A673 (cell line): ENCODE results near the gene OTOGL. TPM values are rescaled to one million over a fixed set of nuclear protein-coding genes. Genes with fewer than 3 reads are reported as not detected.

ENCODE experiments used
- BruUV-seq: library from RNA; stranded (reverse); fragments of 400-500 nt; replicated peaks from 2 replicates; lab custom pipeline; 2021; lab: Mats Ljungman, UMichigan
- CTCF ChIA-PET: fragments of 300-600 bp; sonication (Branson Sonifier 250); formaldehyde crosslinking; loops from one replicate; lab custom pipeline; 2022; ENCODE audit warnings: antibody characterized with exemption; lab: Charles Lee
- POLR2A ChIA-PET: fragments of 300-600 bp; sonication (Branson Sonifier 250); formaldehyde crosslinking; loops from one replicate; lab custom pipeline; 2022; ENCODE audit warnings: antibody characterized with exemption; ENCODE audit not compliant: low non-redundant PET; lab: Charles Lee
- DNase-seq: peaks from one replicate; pipeline ENCODE4 v3.0.0-alpha.2; 2015; ENCODE audit warnings: low spot score
- H3K27ac ChIP-seq: fragments of 200-600 bp; sonication (generic); 2 replicates; pipeline ENCODE4 v1.5.1; 2016; ENCODE audit warnings: mixed run types, low read depth, mild to moderate bottlenecking, mixed read lengths, antibody characterized with exemption, low read length; ENCODE audit not compliant: poor library complexity, severe bottlenecking
- H3K27me3 ChIP-seq: fragments of 200-600 bp; sonication (generic); replicated peaks from 2 replicates; pipeline ENCODE4 v1.6.1; 2017; ENCODE audit warnings: mixed run types, low read depth, mild to moderate bottlenecking, mixed read lengths, antibody characterized with exemption, low read length; ENCODE audit not compliant: insufficient read depth, poor library complexity
- H3K36me3 ChIP-seq: fragments of 200-600 bp; sonication (generic); 2 replicates; pipeline ENCODE4 v1.6.1; 2016; ENCODE audit warnings: mixed run types, mild to moderate bottlenecking, mixed read lengths, antibody characterized with exemption, low read length; ENCODE audit not compliant: insufficient read depth, poor library complexity, severe bottlenecking
- H3K4me1 ChIP-seq: fragments of 200-600 bp; sonication (generic); 2 replicates; pipeline ENCODE4 v1.6.1; 2017; ENCODE audit warnings: mixed run types, mild to moderate bottlenecking, mixed read lengths, antibody characterized with exemption, low read length; ENCODE audit not compliant: insufficient read depth, poor library complexity, severe bottlenecking
- H3K4me3 ChIP-seq: fragments of 200-600 bp; sonication (generic); 2 replicates; pipeline ENCODE4 v1.5.1; 2016; ENCODE audit warnings: low read depth, mixed run types, mild to moderate bottlenecking, mixed read lengths, low read length; ENCODE audit not compliant: poor library complexity, severe bottlenecking
- H3K9me3 ChIP-seq: fragments of 200-600 bp; sonication (generic); 2 replicates; pipeline ENCODE4 v1.6.1; 2016; ENCODE audit warnings: mixed run types, low read depth, mild to moderate bottlenecking, mixed read lengths, antibody characterized with exemption, low read length; ENCODE audit not compliant: poor library complexity, severe bottlenecking
- CTCF ChIP-seq: fragments of 300-800, 200-600 bp; sonication (generic); conservative IDR thresholded peaks from 2 replicates; pipeline ENCODE4 v1.5.1; 2017; ENCODE audit warnings: low read depth, mild to moderate bottlenecking, antibody characterized with exemption, low read length, moderate library complexity, mixed read lengths
- EZH2 ChIP-seq: fragments of 200-600 bp; sonication (generic); IDR thresholded peaks from 2 replicates; pipeline ENCODE4 v1.6.1; 2017; ENCODE audit warnings: borderline replicate concordance, low read depth, mild to moderate bottlenecking, mixed read lengths, antibody characterized with exemption, low read length; ENCODE audit not compliant: poor library complexity, severe bottlenecking
- intact Hi-C: fragments of 100-400 bp; cut with micrococcal nuclease; formaldehyde crosslinking; loops from one replicate; pipeline ENCODE4 v1.10.0; 2022; ENCODE audit not compliant: unreplicated experiment
- total RNA-seq: library from RNA; stranded (reverse); gene quantifications from 2 replicates; pipeline ENCODE4 v1.2.3, GENCODE V29; 2021

The OTOGL gene
- total RNA-seq, 1 experiment from 2014 or later: 0.73 TPM

GRCh38 chr12:80320121-80320678 lies 220.9 kb downstream of the OTOGL start:
- no peak for DNase-seq
- Histone ChIP-seq H3K27ac (no peak overlapping the region), H3K27me3 (no peaks in the 10 kb centered on the region), H3K9me3 (no peaks in the 10 kb centered on the region), H3K4me1 (peaks cover 1% of the 10 kb centered on the region), H3K4me3 (no peak overlapping the region), H3K36me3 (no peaks in the 10 kb centered on the region)
- ChIA-PET CTCF (no interaction called here), POLR2A (no interaction called here)
- BruUV-seq: no TSS peak
- intact Hi-C loops: no loop called here
- TF ChIP-seq EZH2 (no peak), CTCF (no peak)

DNA sequence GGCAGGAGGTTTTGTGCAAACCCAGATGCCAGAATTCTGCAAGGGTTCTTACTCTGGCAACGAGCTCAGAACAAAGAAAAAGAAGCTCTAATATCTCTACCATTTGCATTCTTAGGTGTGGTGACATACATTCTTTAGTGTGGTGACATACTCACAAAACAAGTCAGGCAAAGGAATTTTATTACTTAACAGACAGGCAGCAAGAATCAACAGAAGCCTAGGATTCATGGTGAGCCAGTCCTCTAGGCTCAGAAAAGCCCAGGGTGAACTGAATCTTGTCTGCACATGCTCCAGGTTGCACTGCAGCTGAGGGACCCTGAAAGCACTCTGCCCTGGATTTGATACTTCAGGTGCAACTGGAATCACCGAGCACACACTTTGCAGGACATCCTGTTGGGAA lies 222.3 kb downstream of the OTOGL start:
- POLR2A ChIA-PET: no interaction called here
- no peak overlapping the region for H3K4me3 ChIP-seq
- H3K27ac ChIP-seq: no peak overlapping the region
- no TSS peak for BruUV-seq
- intact Hi-C loops: no loop called here
- H3K9me3 ChIP-seq: no peaks in the 10 kb centered on the region
- H3K4me1 ChIP-seq: peaks cover 6% of the 10 kb centered on the region
- no peaks in the 10 kb centered on the region for H3K36me3 ChIP-seq
- no peaks in the 10 kb centered on the region for H3K27me3 ChIP-seq
- no peak for DNase-seq
- TF ChIP-seq EZH2: no peak
- TF ChIP-seq CTCF: no peak
- CTCF ChIA-PET: no interaction called here

DNA sequence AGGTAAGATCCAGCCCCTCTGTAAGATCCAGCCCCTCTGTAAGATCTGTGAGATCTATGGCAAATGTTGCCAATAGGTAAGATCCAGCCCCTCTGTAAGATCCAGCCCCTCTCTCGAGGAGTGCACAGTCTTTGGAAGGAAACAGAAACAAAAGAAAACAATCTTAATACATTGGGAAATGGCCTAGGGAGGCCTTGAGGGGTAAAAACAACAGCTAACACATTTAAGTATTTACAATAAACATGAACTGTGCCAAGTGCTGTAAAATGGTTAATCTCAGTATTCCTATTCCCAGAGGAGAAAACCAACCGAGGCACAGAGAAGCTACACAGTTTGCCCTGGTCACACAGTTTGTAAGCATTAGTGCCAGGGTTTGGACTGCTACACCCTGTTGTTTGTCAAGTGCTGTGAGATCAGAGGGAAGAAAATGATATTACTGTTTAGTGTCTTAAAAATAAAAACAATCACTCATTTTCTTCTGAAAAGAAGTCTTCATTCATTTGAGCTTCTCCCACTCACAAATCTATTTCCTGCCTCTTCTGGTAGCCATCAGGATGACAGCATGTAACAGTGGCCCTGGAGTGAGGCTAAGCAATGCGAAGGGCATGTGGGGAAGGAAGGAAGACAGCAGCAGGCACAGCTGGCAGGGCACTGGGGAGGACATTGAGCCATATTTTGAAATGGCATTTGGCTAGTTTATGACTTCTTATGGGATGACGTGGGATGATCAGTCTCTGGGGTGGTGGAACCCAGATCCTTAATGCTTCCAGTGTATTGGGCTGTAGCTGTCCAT lies 226.0 kb downstream of the OTOGL start:
- DNase-seq: peak; percentile 69
- ChIA-PET POLR2A (no interaction called here), CTCF (no interaction called here)
- no peak overlapping the region for H3K4me3 ChIP-seq
- no peaks in the 10 kb centered on the region for H3K9me3 ChIP-seq
- no peaks in the 10 kb centered on the region for H3K36me3 ChIP-seq
- no TSS peak for BruUV-seq
- intact Hi-C loops: no loop called here
- H3K4me1 ChIP-seq: peaks cover 6% of the 10 kb centered on the region
- H3K27me3 ChIP-seq: no peaks in the 10 kb centered on the region
- TF ChIP-seq CTCF: no peak
- no peak for TF ChIP-seq EZH2
- no peak overlapping the region for H3K27ac ChIP-seq
